K562 (cell line): ENCODE measurements around the gene TMEM154. TPM values are rescaled to one million over a fixed set of nuclear protein-coding genes. Genes with fewer than 3 reads are reported as not detected.

Source experiments
- ATAC-seq: fragments of 200-7000 bp; cut with Tn5 transposase; 3 replicates; pipeline ENCODE4 v1.9.1; 2020; ENCODE audit warnings: moderate library complexity
- BruUV-seq: library from RNA; stranded (reverse); fragments of 400-500 nt; replicated peaks from 2 replicates; lab custom pipeline; 2021; lab: Mats Ljungman, UMichigan
- CTCF ChIA-PET: fragments of 300-600 bp; formaldehyde crosslinking; extraction: SDS; loops from one replicate; lab custom pipeline; 2021; ENCODE audit warnings: low intra/inter-chr PET ratio; lab: Yijun Ruan, JAX
- POLR2A ChIA-PET: fragments of 300-600, 350-650 bp; sonication (Branson Sonifier 250); formaldehyde crosslinking; extraction: SDS; loops from one replicate; lab custom pipeline; 2021; ENCODE audit warnings: antibody characterized with exemption, inconsistent platforms; lab: Yijun Ruan, JAX
- DNase-seq, 4 experiments: peaks; one replicate each; pipeline versions ENCODE4 v3.0.0 to v3.0.0-alpha.2; 2011 to 2018; ENCODE audit warnings: low spot score in 3 of 4, mixed read lengths in 3 of 4; ENCODE audit errors: extremely low read depth in 1 of 4
- FAIRE-seq: peaks from 2 replicates; lab custom pipeline; 2011; peaks lifted over from hg19 to GRCh38; lab: Jason Lieb, UNC
- H2AFZ ChIP-seq: 2 replicates; pipeline ENCODE4 v1.6.0; 2011; ENCODE audit warnings: low read depth, low read length, control low read depth, inconsistent platforms
- H3K27ac ChIP-seq: fragments of 200-600 bp; 3 replicates; pipeline ENCODE4 v1.8.0; 2011; ENCODE audit warnings: low read depth, mild to moderate bottlenecking, control low read depth, inconsistent platforms, low read length, moderate library complexity, mixed read lengths; ENCODE audit errors: extremely low read depth
- H3K27me3 ChIP-seq, 2 experiments: fragments of 300-600 bp in 1 of 2; 2 replicates in 1 of 2; 3 replicates in 1 of 2; pipeline versions ENCODE4 v1.6.0 to v1.8.0; 2011; ENCODE audit warnings: inconsistent platforms in 2 of 2, low read length in 2 of 2, mild to moderate bottlenecking in 1 of 2, mixed read lengths in 1 of 2, moderate library complexity in 1 of 2; ENCODE audit not compliant: control insufficient read depth in 2 of 2, insufficient read depth in 2 of 2
- H3K36me3 ChIP-seq: fragments of 300-600 bp; 3 replicates; pipeline ENCODE4 v1.8.0; 2011; ENCODE audit warnings: mild to moderate bottlenecking, low read length, inconsistent platforms; ENCODE audit not compliant: control insufficient read depth, insufficient read depth
- H3K4me1 ChIP-seq, 2 experiments: fragments of 200-600 bp in 1 of 2; replicated peaks in 1 of 2; 2 replicates in 1 of 2; 3 replicates in 1 of 2; pipeline versions ENCODE4 v1.5.1 to v1.8.0; 2011; ENCODE audit warnings: inconsistent platforms in 2 of 2, low read length in 2 of 2, mild to moderate bottlenecking in 1 of 2, mixed read lengths in 1 of 2, moderate library complexity in 1 of 2; ENCODE audit not compliant: control insufficient read depth in 2 of 2, insufficient read depth in 2 of 2
- H3K4me2 ChIP-seq: 2 replicates; pipeline ENCODE4 v1.6.1; 2011; ENCODE audit warnings: low read length, control low read depth, inconsistent platforms, mixed read lengths; ENCODE audit not compliant: insufficient read depth
- H3K4me3 ChIP-seq: fragments of 200-600 bp; sonication (generic), shearing (Covaris generic); 2 replicates; pipeline ENCODE4 v1.5.1; 2016; ENCODE audit warnings: control low read depth, inconsistent platforms
- H3K79me2 ChIP-seq: fragments of 200-600 bp; 3 replicates; pipeline ENCODE4 v1.8.0; 2011; ENCODE audit warnings: low read length, inconsistent platforms; ENCODE audit not compliant: control insufficient read depth, insufficient read depth
- H3K9ac ChIP-seq, 2 experiments: 2 replicates each; pipeline versions ENCODE4 v1.6.0 to v1.6.1; 2011; ENCODE audit warnings: low read depth in 2 of 2, low read length in 2 of 2, control low read depth in 1 of 2, inconsistent platforms in 1 of 2, mild to moderate bottlenecking in 1 of 2, mixed read lengths in 1 of 2; ENCODE audit not compliant: insufficient read depth in 1 of 2
- H3K9me1 ChIP-seq: one replicate; pipeline ENCODE4 v1.6.0; 2011; ENCODE audit warnings: inconsistent platforms, mild to moderate bottlenecking, low read length, moderate library complexity; ENCODE audit not compliant: control insufficient read depth, insufficient read depth
- H3K9me3 ChIP-seq: replicated peaks from 2 replicates; pipeline ENCODE4 v1.5.1; 2011; ENCODE audit warnings: low read depth, low read length, inconsistent platforms; ENCODE audit not compliant: control insufficient read depth, insufficient read depth
- H4K20me1 ChIP-seq: replicated peaks from 2 replicates; pipeline ENCODE4 v1.6.1; 2011; ENCODE audit warnings: low read length, inconsistent platforms, mixed read lengths; ENCODE audit not compliant: control insufficient read depth, insufficient read depth
- ADNP ChIP-seq: fragments of 200-800 bp; sonication (Bioruptor generic); IDR thresholded peaks from 2 replicates; pipeline ENCODE4 v1.6.1; 2016; ENCODE audit warnings: missing genetic modification characterization, missing compliant biosample characterization
- E2F4 ChIP-seq: sonication (generic); formaldehyde crosslinking; IDR thresholded peaks from 2 replicates; pipeline ENCODE4 v1.8.0; 2022; ENCODE audit warnings: mild to moderate bottlenecking, low read depth, missing genetic modification reagents
- FIP1L1 ChIP-seq: fragments of 200-400 bp; formaldehyde crosslinking; IDR thresholded peaks from 2 replicates; pipeline ENCODE4 v1.6.1; 2018; ENCODE audit warnings: mild to moderate bottlenecking, low read depth, low read length; ENCODE audit not compliant: poor library complexity, severe bottlenecking
- IRF2 ChIP-seq: sonication (generic); formaldehyde crosslinking; IDR thresholded peaks from 2 replicates; pipeline ENCODE4 v1.8.1; 2022; ENCODE audit warnings: mild to moderate bottlenecking, missing genetic modification reagents
- MYC ChIP-seq, 2 experiments: fragments of 250-450 bp in 1 of 2; sonication (Bioruptor Pico) in 1 of 2; IDR thresholded peaks; 2 replicates each; pipeline versions ENCODE4 v1.5.1 to v1.6.1; 2012 to 2021; ENCODE audit warnings: low read depth in 2 of 2, borderline replicate concordance in 1 of 2, improper control_type of control experiment in 1 of 2, low read length in 1 of 2, mild to moderate bottlenecking in 1 of 2, moderate library complexity in 1 of 2
- NRF1 ChIP-seq, 2 experiments: fragments of 450-650 bp; IDR thresholded peaks in 1 of 2; conservative IDR thresholded peaks in 1 of 2; 2 replicates each; pipeline ENCODE4 v1.6.1; 2014; ENCODE audit warnings: mild to moderate bottlenecking in 2 of 2
- POLR2AphosphoS2 ChIP-seq: IDR thresholded peaks from 2 replicates; pipeline ENCODE4 v1.6.1; 2012; ENCODE audit warnings: low read length, improper control_type of control experiment
- PYGO2 ChIP-seq: fragments of 450-650 bp; IDR thresholded peaks from 2 replicates; pipeline ENCODE4 v1.6.1; 2016; ENCODE audit warnings: mild to moderate bottlenecking, missing genetic modification characterization, moderate library complexity, missing compliant biosample characterization
- RCOR1 ChIP-seq, 2 experiments: IDR thresholded peaks; 2 replicates each; pipeline ENCODE4 v1.6.1; 2012; ENCODE audit warnings: low read depth in 2 of 2, low read length in 2 of 2, borderline replicate concordance in 1 of 2, improper control_type of control experiment in 1 of 2
- SAP30 ChIP-seq: fragments of 200-600 bp; sonication (generic); IDR thresholded peaks from 2 replicates; pipeline ENCODE4 v1.6.1; 2012; ENCODE audit warnings: borderline replicate concordance, low read depth, mild to moderate bottlenecking, moderate library complexity, low read length, control low read depth, inconsistent platforms; ENCODE audit not compliant: insufficient read depth, poor library complexity, severe bottlenecking
- STAT5A ChIP-seq: IDR thresholded peaks from 2 replicates; pipeline ENCODE4 v1.6.1; 2012; ENCODE audit warnings: low read length, inconsistent platforms, borderline replicate concordance
- SUPT5H ChIP-seq: fragments of 450-650 bp; IDR thresholded peaks from 2 replicates; pipeline ENCODE4 v1.6.1; 2016
- TARDBP ChIP-seq: fragments of 450-650 bp; IDR thresholded peaks from 2 replicates; pipeline ENCODE4 v1.6.1; 2016
- TCF7L2 ChIP-seq: fragments of 150-350 bp; IDR thresholded peaks from 2 replicates; pipeline ENCODE4 v1.6.1; 2016; ENCODE audit warnings: low read depth, mild to moderate bottlenecking, low read length, moderate library complexity
- ZBTB9 ChIP-seq: fragments of 450-650 bp; formaldehyde crosslinking; IDR thresholded peaks from 2 replicates; pipeline ENCODE4 v1.4.0; 2020; ENCODE audit warnings: mild to moderate bottlenecking, moderate library complexity
- ZNF384 ChIP-seq: IDR thresholded peaks from 2 replicates; pipeline ENCODE4 v1.6.1; 2012; ENCODE audit warnings: low read depth, low read length, improper control_type of control experiment
- ZNF395 ChIP-seq: fragments of 200-800 bp; sonication (Bioruptor generic); IDR thresholded peaks from 2 replicates; pipeline ENCODE4 v1.6.1; 2017; ENCODE audit warnings: missing genetic modification characterization, missing compliant biosample characterization
- WGBS: fragments of 100-300 bp; shearing (Covaris generic); methylation state at CpG from one replicate; pipeline ENCODE4 v1.1.6; 2016; ENCODE audit warnings: low coverage, mixed read lengths; ENCODE audit not compliant: insufficient coverage; ENCODE audit errors: missing lambda C conversion rate; 5-methylcytosine and 5-hydroxymethylcytosine counted together
- in situ Hi-C: fragments of 300-500 bp; cut with MboI; formaldehyde crosslinking; loops from 4 replicates; pipeline ENCODE4 v1.15.0; 2018; ENCODE audit warnings: inconsistent platforms, mixed read lengths
- intact Hi-C: fragments of 100-400 bp; cut with micrococcal nuclease; formaldehyde crosslinking; loops from 2 replicates; pipeline ENCODE4 v1.14.2; 2022
- polyA plus RNA-seq, 8 experiments: library from polyadenylated mRNA; depleted of rRNA in 4 of 8; stranded (reverse) in 5 of 8; unstranded in 3 of 8; fragments of >200 nt; fragmentation: Nextera tagmentation in 2 of 8; fragmentation: Illumina TruSeq in 1 of 8; extraction: Ambion mirVana in 2 of 8; extraction: Trizol in 1 of 8; gene quantifications; 2 replicates each; pipeline versions ENCODE4 v1.2.1 to v1.2.3, GENCODE V29; 2011 to 2014; ENCODE audit warnings: inconsistent platforms in 1 of 8, missing spikeins in 1 of 8
- total RNA-seq, 7 experiments: library from RNA; depleted of rRNA in 6 of 7; stranded (reverse); fragments of >200 nt in 6 of 7; fragmentation: Illumina TruSeq in 2 of 7; extraction: Trizol in 2 of 7; gene quantifications; 2 replicates each; pipeline versions ENCODE4 v1.2.1 to v1.2.3, GENCODE V29; 2011 to 2021; ENCODE audit warnings: low replicate concordance in 1 of 7

The TMEM154 gene
- total and polyA plus RNA-seq, 9 of the 15 experiments (the other 6 are each of a cell fraction or from before 2014, with no cell fraction given) = 0.13 to 1.8 (median 0.58) TPM

GRCh38 chr4:152680988-152681603, 1.3 kb upstream of the TMEM154 start (continued):
- no peak for TF ChIP-seq E2F4 (CRISPR knock-in tag)
- TF ChIP-seq ZNF384 = no peak
- no peak for TF ChIP-seq TCF7L2
- no peak for TF ChIP-seq IRF2 (CRISPR knock-in tag)
- no peak for TF ChIP-seq ZBTB9 (CRISPR knock-in tag)
- TF ChIP-seq ADNP = no peak
- no peak for TF ChIP-seq POLR2AphosphoS2
- TF ChIP-seq FIP1L1 = no peak

GRCh38 chr4:152678841-152679240, 956 bp downstream of the TMEM154 start:
- Histone ChIP-seq H3K9me1 (no peaks in the 10 kb centered on the region), H3K27ac (no peak overlapping the region), H3K36me3 (no peaks in the 10 kb centered on the region), H3K4me1 (peaks cover 0 to 4% of the 10 kb centered on the region in 2 experiments; a peak in 3 of 5 replicates), H3K4me3 (no peak overlapping the region), H3K9ac (no peak overlapping the region), H3K27me3 (peaks cover 7 to 45% of the 10 kb centered on the region in 2 experiments; a peak in 4 of 5 replicates), H4K20me1 (no peaks in the 10 kb centered on the region), H2AFZ (no peak overlapping the region), H3K79me2 (no peaks in the 10 kb centered on the region), H3K4me2 (no peak overlapping the region), H3K9me3 (no peaks in the 10 kb centered on the region)
- POLR2A ChIA-PET = interaction anchor here (0.7 to 1.8 kb wide), 2 partner anchors 9 to 46 kb away, joined by 3 to 6 read pairs; no protein-coding TSS in a partner anchor
- CTCF ChIA-PET = interaction anchor here (0.6 kb wide), 1 partner anchor 25 kb away, joined by 3 read pairs; no protein-coding TSS in a partner anchor
- TSS peak; percentile 76 for BruUV-seq
- in situ Hi-C loops (no loop called here), intact Hi-C loops (no loop called here)
- DNase-seq = no peak
- 0% methylated on average over 1 of the region's 1 CpG for WGBS
- FAIRE-seq = no peak
- no peak for ATAC-seq
- no peak for TF ChIP-seq MYC (IDR thresholded peaks at IDR 0.05; ENCODE audit: low read depth, low read length)
- no peak for TF ChIP-seq MYC (CRISPR knock-in tag; IDR thresholded peaks at IDR 0.05; ENCODE audit: borderline replicate concordance, low read depth)
- no peak for TF ChIP-seq ZNF395
- TF ChIP-seq SUPT5H = no peak
- TF ChIP-seq SAP30 = no peak
- TF ChIP-seq NRF1 (conservative IDR thresholded peaks at IDR 0.05 in 1 of 2, IDR thresholded peaks at IDR 0.05 in 1 of 2) = no peak
- no peak for TF ChIP-seq STAT5A
- TF ChIP-seq RCOR1 (IDR thresholded peaks at IDR 0.05; ENCODE audit: borderline replicate concordance in 1 of 2, low read depth in 2 of 2, low read length in 2 of 2) = no peak
- TF ChIP-seq PYGO2 (tag) = no peak
- TF ChIP-seq TARDBP = no peak
